Midbrain (tissue), 1 donor: ENCODE results near the gene ABCA2.

Experiments
- DNase-seq: peaks from one replicate; lab custom pipeline; 2025; lab: John Stamatoyannopoulos, UW

The ABCA2 gene, protein sequence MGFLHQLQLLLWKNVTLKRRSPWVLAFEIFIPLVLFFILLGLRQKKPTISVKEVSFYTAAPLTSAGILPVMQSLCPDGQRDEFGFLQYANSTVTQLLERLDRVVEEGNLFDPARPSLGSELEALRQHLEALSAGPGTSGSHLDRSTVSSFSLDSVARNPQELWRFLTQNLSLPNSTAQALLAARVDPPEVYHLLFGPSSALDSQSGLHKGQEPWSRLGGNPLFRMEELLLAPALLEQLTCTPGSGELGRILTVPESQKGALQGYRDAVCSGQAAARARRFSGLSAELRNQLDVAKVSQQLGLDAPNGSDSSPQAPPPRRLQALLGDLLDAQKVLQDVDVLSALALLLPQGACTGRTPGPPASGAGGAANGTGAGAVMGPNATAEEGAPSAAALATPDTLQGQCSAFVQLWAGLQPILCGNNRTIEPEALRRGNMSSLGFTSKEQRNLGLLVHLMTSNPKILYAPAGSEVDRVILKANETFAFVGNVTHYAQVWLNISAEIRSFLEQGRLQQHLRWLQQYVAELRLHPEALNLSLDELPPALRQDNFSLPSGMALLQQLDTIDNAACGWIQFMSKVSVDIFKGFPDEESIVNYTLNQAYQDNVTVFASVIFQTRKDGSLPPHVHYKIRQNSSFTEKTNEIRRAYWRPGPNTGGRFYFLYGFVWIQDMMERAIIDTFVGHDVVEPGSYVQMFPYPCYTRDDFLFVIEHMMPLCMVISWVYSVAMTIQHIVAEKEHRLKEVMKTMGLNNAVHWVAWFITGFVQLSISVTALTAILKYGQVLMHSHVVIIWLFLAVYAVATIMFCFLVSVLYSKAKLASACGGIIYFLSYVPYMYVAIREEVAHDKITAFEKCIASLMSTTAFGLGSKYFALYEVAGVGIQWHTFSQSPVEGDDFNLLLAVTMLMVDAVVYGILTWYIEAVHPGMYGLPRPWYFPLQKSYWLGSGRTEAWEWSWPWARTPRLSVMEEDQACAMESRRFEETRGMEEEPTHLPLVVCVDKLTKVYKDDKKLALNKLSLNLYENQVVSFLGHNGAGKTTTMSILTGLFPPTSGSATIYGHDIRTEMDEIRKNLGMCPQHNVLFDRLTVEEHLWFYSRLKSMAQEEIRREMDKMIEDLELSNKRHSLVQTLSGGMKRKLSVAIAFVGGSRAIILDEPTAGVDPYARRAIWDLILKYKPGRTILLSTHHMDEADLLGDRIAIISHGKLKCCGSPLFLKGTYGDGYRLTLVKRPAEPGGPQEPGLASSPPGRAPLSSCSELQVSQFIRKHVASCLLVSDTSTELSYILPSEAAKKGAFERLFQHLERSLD (N-terminal part only)

DNA sequence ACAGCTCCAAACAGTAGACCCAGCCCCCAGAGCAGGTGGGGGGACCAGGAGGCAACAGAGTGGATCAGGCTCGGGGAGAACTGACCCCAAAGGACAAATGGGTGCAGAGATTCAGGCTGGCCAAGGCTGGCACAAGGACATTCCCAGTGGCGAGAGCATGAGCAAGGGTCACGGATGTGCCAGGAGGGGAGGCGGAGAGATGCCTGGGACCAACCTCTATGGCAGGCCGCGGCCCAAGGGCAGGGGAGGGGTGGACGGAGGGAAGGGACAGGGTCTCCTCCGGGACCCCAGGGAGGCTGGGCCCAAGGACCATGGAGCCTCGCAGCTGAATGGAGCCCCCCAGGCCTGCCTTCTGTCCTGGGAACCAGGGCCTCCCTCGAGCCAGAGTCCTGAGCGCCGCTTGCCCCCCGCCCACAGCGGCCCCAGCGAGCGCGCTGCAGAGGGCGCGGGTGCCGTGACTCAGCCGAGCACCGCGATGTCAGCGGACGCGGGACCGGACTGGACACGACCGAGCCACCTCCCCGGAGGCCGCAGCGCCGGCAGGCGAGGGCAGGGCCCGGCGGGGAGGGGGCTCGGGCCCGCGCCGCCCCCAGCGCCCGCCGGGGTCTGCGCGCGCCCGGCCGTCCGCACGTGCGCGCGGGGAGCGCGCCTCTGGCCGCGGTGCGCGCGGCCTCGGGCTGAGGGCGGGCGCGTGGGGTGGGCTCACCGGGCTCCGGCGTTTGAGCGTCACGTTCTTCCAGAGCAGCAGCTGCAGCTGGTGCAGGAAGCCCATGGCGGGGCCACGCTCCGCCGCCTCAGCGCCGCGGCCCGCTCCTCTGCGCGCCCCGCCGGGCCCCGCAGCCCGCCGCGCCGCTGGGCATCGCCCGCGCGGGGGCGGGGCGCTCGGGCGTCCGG, at the start of gene ABCA2:
TSS of gene ABCA2 (minus strand) at position 869 of the 894 bp plus-strand sequence. CDS start at position 772, 97 bp downstream.
- DNase-seq = no peak

DNA sequence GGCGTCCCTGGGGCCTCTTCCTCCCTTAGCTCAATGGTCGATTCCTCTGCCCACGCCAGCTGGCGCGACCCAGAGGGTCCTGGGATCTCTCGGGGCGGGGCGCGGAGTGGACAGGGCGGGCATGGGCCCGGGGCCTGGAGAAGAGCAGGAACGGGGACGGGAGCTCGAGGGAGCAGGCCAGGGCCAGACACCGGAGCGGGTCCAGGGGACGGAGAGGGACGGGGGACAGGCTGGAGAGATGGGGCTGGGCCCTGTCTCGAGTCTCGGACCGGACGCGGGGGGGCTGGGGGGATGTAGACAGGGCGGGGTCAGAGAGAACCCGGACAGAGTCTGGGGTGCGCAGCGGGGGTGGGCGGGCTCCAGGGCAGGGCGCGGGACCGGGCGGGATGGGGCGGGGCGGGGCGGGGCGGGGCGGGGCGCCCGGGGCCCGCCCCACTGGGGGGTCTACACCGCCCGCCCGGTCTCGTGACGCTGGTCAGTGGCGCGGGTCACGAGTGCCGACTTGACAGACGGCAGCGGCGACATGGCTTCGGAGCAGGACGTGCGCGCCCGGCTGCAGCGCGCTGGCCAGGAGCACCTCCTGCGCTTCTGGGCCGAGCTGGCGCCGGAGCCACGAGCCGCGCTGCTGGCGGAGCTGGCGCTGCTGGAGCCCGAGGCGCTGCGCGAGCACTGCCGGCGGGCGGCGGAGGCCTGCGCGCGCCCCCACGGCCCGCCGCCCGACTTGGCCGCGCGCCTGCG, 49.1 kb upstream of the ABCA2 start, which contains the start of gene UAP1L1:
TSS of gene UAP1L1 (plus strand) at position 508 of the 738 bp plus-strand sequence. CDS start at position 524, 16 bp downstream.
- DNase-seq = peak; percentile 81

DNA sequence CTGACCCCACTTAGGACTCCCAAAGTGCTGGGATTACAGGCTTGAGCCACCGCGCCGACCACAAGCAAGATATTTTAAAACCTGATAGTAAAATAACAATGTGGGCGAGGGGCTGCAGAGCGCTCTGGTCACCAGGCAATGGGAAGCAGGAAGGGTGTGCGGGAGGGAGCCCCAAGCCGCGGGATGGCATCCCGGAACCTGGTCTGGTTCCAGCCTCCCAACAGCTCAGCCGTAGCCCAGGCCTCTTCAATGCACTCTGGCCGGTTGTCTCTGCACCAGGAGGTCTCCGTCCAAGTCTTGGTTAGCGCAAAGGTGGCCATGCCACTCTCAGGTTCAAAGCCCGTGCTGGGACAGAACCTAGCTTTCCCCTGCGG, 48.6 kb upstream of the ABCA2 start:
- DNase-seq = no peak

DNA sequence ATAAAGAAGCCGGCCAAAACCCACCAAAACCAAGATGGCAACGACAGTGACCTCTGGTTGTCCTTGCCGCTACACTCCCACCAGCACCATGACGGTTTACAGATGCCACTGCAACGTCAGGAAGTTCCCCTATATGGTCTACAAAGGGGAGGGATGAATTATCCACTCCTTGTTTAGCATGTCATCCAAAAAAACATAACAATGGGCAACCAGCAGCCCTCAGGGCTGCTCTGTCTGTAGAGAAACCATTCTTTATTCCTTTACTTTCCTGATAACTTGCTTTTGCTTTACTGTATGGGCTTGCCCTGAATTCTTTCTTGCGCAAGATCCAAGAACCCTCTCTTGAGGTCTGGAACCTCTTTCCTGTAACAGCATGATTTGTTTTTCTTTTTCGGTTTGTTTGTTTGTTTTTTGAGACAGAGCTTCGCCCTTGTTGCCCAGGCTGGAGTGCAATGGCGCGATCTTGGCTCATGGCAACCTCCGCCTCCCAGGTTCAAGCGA, 47.3 kb upstream of the ABCA2 start:
- no peak for DNase-seq

DNA sequence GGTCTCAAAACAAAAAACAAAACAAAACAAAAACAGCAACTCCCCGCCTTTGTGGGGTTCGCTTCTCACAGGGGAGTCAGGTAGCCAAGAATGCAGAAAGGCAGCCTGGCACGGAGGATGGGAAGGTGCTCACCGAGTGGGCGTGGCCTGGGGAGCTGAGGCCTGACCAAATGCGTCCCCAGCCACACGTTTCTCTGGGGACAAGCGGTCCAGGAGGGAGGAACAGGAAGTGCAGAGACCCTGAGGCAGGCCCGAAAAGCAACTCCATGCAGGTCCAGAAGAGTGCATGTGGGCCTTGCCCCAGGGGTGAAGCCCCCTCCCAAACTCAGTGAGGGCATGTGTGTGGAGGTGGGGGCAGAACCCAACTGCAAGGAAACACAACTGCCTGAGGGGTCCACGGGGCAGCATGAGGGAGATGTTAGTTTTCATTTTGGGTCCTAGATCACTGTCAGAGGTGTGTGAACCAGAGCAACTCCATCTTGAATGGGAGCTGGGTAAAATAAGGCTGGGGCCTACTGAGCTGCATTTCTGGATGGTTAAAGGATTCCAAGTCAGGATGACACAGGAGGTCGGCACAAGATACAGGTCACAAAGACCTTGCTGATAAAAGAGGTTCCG, 46.7 kb upstream of the ABCA2 start:
- no peak for DNase-seq

DNA sequence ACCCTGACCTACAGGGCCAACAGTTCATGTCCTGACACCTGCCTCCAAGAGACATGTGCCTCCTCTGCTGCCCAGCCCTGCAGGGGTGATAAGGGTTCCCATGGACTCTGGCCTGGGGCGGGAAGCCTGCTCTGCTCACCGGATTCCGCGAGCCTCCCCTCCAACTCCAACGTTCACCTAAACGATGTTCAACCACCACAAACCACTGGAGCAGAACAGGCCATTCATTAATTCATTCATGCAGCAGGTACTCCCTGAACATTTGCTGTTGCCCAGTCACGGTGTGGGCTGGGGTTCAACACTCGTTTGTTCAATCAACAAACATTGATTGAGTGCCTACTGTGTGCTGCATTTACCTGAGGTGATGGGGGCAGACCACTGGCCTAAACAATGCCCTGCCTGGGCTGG, 46.0 kb upstream of the ABCA2 start:
- no peak for DNase-seq

DNA sequence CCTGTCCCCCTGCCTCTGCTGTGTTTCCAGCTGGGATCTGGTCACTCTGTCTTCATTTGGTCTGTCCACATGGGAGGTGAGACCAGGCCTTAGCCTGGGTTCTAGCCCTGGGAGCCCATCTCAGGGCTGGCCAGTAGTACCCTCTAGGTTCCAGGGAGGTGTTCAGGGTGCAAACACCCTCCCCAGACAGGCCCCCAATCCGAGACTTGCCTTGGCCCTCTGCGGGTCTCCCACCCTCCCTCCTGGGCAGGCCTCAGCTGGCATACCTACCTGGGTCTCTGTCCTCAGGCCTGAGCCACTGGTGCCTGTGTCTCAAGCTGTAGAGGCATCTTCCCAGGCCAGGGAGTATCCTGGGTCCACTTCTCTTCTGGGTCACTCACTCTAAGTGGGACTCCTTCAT, 43.2 kb upstream of the ABCA2 start:
- no peak for DNase-seq

DNA sequence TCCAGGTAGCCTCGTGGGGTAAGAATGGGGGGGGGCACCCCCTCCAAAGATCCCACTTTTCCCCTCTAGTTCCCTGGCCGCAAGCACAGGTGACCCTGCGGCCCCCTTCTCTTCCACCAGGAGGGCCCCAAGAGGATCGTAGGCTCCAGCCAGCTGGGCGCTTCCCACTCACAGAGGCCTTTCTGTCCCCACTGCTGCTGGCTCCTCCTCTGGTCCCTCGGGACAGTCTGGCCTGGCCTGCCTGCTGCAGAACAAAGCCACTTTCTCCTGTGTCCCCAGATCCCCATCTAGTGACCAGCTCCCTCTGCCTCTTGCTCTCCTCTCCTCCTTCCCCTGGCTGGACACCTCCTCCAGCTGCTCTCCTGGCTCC, 42.9 kb upstream of the ABCA2 start:
- DNase-seq = peak; percentile 81

DNA sequence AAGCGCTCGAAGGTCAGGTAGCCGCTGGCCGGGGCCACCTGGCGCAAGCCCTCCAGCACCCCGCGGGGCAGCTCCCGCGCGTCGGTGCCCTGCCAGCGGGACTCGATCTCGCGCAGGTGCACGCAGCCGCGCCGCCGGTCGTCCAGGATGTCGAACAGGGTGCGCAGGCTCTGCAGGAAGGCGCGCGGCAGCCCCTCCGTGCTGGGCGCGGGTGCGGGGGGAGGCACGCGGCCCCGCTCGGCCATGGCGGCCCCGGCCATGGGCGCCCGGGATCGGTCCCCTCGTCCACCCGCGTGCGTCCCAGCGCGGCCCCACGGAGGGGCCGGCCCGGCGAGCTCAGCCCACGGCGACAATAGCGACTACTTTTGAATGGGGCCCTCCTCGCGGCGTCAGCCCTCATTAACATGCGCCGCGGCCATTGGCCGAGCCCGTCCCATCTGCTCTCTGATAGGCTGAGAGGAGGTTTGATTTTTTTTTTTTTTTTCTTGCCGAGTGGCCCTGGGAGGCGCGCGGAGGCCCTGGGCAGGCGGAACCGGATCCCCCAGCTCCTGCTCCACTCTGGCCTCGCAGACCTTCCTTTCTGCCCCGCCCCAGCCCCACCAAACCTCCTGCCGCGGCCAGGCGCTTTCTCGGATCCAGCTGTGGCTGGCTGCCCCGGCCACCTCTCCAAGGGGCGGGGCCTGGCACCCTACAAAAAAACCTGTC, 42.3 kb upstream of the ABCA2 start, which contains the start of gene SAPCD2:
TSS of gene SAPCD2 (minus strand) at position 357 of the 705 bp plus-strand sequence. CDS start at position 260, 97 bp downstream.
- DNase-seq = peak; percentile 90

DNA sequence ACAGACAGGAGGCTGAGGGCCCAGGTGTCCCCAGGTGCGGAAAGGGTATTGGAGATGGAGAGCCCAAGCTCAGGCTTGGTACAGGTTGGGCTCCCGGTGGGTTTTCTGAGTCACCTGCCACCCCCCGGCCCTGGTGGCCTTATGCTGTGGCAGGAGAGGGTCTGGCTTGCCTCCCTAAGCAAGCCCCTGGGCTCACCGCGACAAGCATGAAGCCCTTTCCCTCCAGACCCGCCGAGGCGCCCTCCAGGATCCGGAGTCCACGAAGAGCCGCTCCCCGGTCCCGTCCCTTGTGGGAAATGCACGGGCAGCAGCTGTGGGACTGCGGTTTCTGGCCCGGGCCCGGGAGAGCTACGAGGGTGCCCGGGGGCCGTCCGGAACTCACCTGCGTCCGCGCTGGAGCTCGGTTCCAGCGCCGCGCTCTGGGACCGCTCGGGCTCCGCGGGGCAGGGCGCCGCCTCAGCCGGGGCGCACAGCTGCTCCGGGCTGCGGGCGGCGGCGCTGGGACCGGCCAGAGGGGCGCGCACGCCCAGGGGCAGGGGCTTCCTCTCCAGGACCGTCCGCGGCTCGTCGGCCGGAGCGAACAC, 41.6 kb upstream of the ABCA2 start:
- no peak for DNase-seq

DNA sequence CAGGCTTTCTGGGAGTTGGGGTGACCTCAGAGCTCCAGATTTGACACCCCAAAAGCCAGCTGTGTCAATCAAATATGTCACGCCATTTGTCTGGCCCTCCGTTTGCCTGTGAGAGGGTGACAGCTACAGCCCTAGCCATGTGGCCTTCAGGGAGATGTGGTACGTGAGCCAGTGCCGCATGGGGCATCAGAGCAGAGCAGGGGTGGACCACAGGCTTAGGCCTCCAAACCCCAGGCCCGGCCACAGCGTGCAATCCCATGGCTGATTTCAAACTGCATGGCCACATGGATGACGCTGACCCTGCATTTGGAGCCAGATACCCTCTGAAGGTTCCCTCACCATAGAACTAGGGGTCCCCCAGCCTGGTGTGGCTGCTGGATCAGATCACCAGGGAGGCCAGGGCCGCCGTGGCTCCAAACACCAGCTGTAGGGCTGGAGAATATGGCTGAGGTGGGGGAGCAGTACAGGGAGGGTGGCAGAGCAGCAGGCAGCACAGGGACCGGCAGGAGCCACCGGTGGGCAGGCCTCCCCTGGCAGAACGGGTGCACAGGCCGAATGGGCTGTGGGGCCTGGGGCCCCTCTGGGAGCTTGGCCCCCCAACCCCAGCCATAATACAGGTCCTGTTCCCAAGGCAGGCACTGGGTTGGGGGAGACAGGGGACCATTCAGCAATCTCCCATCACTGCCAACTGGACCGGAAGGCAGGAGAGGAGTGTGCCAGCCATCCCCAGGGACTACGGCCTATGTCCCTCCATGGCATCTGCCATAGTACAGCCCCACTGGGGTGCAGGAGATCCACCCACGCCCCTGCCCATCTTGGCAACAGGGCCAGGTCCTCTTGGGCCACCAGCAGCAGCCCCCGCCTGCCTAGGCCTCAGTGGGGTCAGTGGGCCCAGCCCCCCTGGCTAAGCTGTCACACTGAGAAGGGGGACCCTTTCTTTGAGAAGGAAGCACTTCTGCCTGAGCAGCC, 40.8 kb upstream of the ABCA2 start:
- DNase-seq = no peak

DNA sequence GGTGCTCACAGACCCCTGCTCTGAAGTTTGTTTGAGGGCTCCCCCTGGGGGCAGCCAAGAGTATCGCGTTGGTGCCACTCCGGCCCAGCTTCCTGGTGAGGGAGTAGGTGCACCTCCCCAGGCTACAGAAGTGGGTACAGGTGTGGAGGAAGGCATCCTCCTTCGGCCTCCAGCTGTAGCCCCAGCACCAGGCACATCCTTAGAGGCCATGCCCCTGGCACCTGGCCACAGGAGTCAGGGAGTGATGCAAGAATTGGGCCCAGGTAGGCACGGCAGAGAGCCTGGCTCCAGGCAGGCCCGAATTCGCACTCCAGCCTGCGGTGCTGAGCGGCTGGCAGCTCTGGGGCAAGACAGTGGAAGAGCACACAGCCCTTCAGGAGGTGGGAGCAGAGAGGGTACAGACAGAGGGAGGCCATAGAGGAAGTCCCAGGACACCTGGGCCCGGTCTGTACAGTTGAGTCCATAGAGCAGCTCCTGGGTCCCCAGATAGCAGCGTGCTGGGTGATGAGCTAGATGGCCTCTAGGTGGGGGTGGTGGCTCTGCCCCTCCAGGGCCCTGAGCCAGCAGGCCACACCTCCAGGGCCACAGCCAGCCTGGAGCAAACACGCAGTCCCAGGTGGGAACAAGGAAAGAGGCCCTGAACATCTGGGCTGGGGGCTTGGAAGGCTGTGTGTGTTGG, 40.0 kb upstream of the ABCA2 start:
- peak; percentile 83 for DNase-seq

DNA sequence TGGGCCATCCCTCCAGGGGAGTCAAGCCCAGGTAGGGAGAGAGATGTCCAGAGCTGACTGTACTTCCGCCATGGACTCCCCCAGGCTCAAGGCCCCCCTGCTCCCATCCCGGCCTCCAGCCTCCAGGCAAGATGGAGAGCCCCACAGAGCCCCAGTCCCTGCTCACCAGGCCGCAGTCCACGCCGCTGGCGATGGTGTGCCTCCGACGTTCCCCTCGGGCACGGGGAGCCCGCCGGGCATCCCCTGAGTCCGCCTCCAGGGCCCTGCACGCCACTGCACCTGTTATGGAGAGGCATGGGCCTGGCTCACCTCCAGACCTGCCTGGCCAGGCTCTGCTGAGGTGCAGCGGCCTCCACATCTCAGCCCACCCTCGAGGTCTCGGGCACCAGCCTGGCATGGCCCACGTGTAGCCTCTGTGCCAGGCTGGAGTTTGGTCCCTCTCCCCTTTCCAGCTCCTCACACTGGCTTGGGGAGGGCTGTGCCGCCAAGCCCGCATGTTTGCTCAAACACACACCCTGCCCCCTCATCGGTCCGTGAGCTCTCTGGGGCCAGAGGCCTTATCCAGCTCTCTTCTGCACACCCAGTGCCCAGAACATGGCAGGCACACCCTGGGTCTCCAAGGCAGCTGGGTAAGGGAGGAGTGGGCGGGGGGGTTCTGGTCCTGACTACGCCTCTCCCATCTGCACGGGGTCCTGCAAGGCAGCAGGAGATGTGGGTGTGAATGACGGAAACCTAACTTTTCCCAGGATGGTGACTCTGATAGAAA, 38.2 kb upstream of the ABCA2 start:
- DNase-seq = no peak

DNA sequence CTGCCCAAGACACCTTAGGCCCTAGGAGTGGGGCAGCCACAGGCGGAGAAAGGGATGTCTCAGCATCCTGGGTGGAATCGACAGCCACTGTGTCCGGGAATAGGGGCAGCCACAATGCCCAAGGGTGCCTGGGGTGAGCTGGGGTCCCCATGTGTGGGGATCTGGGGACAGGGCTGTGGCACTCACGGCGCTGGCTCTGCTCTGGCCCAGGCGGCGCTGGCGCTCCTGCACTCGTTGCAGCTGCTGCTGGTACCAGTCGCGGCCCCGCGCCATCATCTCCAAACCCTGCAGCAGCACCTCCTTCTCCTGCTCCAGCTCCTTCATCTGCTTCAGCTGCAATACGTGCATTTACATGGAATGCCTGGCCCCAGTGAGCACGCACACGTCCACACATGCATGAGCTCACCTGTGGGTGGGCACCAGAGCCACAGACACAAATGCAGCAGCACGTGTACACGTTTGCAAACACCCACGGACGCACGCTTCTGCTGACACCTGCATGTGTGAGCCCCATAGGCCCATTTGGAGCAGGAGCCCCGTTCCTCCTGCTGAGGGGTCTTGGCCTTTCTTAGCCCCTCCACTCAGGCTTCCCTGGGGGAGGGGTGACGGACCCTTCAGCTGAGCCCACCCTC, 37.4 kb upstream of the ABCA2 start:
- no peak for DNase-seq

DNA sequence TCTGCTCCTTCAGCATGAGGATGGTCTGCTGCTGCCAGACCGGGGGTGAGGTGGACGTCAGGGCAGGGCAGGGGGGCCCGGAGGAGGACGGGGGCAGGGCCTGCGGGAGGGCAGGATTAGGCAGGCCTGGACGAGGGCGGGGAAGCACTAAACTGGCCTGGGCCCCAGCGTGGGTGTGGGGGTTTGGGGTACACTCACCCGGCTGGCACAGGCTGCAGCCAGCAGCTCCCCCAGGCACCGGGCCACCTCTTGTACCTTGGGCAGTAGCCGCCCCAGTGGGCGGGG, 36.8 kb upstream of the ABCA2 start:
- DNase-seq = no peak
